ENCODE results near the gene MMP7. TPM values are rescaled to one million over a fixed set of nuclear protein-coding genes. Genes with fewer than 3 reads are reported as not detected.

The MMP7 gene
- total RNA-seq, 3 donors from 2014 or later (not counting 1 experiment from before 2014, with no cell fraction given): not detected

DNA sequence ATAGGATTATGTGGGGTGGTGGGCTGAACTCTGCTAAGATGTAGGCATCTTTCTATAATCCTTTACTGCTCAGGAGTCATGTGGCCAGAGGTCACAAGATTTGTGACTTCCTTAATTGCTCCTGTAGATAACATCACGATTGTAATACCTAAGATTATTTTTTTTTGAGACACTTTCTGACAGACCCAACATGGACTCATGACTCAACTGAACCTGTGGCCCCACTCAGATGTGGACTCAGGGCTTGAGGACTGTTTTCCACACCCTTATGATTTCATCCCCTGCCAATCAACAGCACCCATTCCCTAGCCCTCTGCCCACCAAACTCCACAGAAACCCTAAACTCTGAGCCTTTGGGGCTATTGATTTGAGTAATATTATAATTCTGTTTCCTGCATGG is 35.6 kb upstream of the MMP7 start:
- Mint-ChIP-seq H3K9me3 (no peaks in the 10 kb centered on the region), H3K27ac (no peak overlapping the region), H3K36me3 (no peaks in the 10 kb centered on the region), H3K4me1 (peaks cover 23 to 24% of the 10 kb centered on the region in 2 donors), H3K4me3 (no peak overlapping the region), H3K27me3 (ENCODE audit: low read depth in 2 of 2) (no peaks in the 10 kb centered on the region)
- H3K4me1 ChIP-seq (ENCODE audit: control insufficient read depth, insufficient read depth, low read length): peaks cover 16% of the 10 kb centered on the region
- TF ChIP-seq, protein P1, sequence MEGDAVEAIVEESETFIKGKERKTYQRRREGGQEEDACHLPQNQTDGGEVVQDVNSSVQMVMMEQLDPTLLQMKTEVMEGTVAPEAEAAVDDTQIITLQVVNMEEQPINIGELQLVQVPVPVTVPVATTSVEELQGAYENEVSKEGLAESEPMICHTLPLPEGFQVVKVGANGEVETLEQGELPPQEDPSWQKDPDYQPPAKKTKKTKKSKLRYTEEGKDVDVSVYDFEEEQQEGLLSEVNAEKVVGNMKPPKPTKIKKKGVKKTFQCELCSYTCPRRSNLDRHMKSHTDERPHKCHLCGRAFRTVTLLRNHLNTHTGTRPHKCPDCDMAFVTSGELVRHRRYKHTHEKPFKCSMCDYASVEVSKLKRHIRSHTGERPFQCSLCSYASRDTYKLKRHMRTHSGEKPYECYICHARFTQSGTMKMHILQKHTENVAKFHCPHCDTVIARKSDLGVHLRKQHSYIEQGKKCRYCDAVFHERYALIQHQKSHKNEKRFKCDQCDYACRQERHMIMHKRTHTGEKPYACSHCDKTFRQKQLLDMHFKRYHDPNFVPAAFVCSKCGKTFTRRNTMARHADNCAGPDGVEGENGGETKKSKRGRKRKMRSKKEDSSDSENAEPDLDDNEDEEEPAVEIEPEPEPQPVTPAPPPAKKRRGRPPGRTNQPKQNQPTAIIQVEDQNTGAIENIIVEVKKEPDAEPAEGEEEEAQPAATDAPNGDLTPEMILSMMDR (IDR thresholded peaks at IDR 0.05): no peak
- 78% methylated on average over 1 of the region's 1 CpG for WGBS (ENCODE audit: insufficient coverage)
- no peaks in the 10 kb centered on the region for H3K36me3 ChIP-seq (ENCODE audit: control insufficient read depth, insufficient read depth, low read length)
- intact Hi-C loops (cut with micrococcal nuclease): no loop called here
- ATAC-seq (no peak), DNase-seq (no peak)
- H3K27ac ChIP-seq (ENCODE audit: low read length): no peak overlapping the region
- H3K4me3 ChIP-seq (ENCODE audit: low read length): no peak overlapping the region
- H3K9me3 ChIP-seq (ENCODE audit: control insufficient read depth, insufficient read depth, low read length): no peaks in the 10 kb centered on the region
- H3K27me3 ChIP-seq (ENCODE audit: control insufficient read depth, insufficient read depth, low read length): no peaks in the 10 kb centered on the region

DNA sequence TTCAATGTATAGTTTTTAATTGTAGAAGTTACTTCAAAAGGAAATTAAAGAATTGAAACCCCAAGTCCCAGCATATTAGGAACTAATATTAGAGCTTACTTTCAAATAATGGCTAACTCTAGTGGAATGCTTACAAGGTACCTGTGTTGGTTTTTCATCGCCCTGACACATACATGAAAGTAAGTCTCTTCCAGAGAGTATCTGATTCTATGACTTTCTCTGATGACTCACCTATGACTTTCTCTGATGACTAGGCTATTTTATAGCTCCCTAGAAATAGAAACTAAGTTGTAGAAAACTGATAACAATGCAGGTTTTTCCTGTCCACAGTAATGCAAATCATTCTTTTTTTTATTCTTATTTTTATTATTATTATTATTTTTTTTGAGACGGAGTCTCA is 33.6 kb upstream of the MMP7 start:
- ATAC-seq (peak in 1 of 3 donors; percentile 32), DNase-seq (no peak)
- peaks cover 18% of the 10 kb centered on the region for H3K4me1 ChIP-seq (ENCODE audit: control insufficient read depth, insufficient read depth, low read length)
- no peak overlapping the region for H3K4me3 Mint-ChIP-seq
- H3K27ac ChIP-seq (ENCODE audit: low read length): no peak overlapping the region
- TF ChIP-seq, protein P1 (IDR thresholded peaks at IDR 0.05): no peak
- no peaks in the 10 kb centered on the region for H3K27me3 ChIP-seq (ENCODE audit: control insufficient read depth, insufficient read depth, low read length)
- H3K36me3 Mint-ChIP-seq: no peaks in the 10 kb centered on the region
- intact Hi-C loops (cut with micrococcal nuclease): no loop called here
- peak overlapping the region in 1 of 2 donors; percentile 4 for H3K27ac Mint-ChIP-seq
- no peaks in the 10 kb centered on the region for H3K36me3 ChIP-seq (ENCODE audit: control insufficient read depth, insufficient read depth, low read length)
- no peak overlapping the region for H3K4me3 ChIP-seq (ENCODE audit: low read length)
- WGBS (ENCODE audit: insufficient coverage): 48% methylated on average over 2 of the region's 2 CpGs
- H3K4me1 Mint-ChIP-seq: peaks cover 43 to 44% of the 10 kb centered on the region in 2 donors
- no peaks in the 10 kb centered on the region for H3K27me3 Mint-ChIP-seq (ENCODE audit: low read depth in 2 of 2)
- no peaks in the 10 kb centered on the region for H3K9me3 ChIP-seq (ENCODE audit: control insufficient read depth, insufficient read depth, low read length)
- no peaks in the 10 kb centered on the region for H3K9me3 Mint-ChIP-seq

DNA sequence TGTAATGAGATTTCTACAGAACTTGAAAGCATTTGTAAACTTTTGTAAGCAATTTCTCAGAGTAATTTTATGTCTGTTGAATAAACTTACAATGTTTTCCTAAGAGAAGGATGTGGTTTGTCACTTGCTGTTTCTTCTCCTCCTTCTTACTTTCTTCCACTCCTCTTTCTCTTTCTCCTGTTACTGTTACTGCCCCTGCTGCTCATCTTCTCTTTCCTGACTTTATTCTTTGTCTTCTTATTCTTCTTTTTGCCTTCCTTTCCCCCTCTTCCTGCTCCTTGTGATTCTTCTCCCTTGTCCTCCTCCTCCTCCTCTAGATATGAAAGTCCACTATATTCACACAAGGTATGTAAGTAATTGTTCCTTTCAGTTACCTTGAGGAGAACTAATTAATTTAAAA is 31.1 kb upstream of the MMP7 start:
- Histone ChIP-seq H3K9me3 (ENCODE audit: control insufficient read depth, insufficient read depth, low read length) (no peaks in the 10 kb centered on the region), H3K27ac (ENCODE audit: low read length) (no peak overlapping the region), H3K36me3 (ENCODE audit: control insufficient read depth, insufficient read depth, low read length) (no peaks in the 10 kb centered on the region), H3K27me3 (ENCODE audit: control insufficient read depth, insufficient read depth, low read length) (no peaks in the 10 kb centered on the region), H3K4me1 (ENCODE audit: control insufficient read depth, insufficient read depth, low read length) (peaks cover 18% of the 10 kb centered on the region), H3K4me3 (ENCODE audit: low read length) (no peak overlapping the region)
- TF ChIP-seq, protein P1 (IDR thresholded peaks at IDR 0.05): no peak
- peak overlapping the region in 1 of 2 donors; percentile 63 for H3K27ac Mint-ChIP-seq
- peak overlapping the region; percentile 5 for H3K4me3 Mint-ChIP-seq
- no peaks in the 10 kb centered on the region for H3K9me3 Mint-ChIP-seq
- no peaks in the 10 kb centered on the region for H3K27me3 Mint-ChIP-seq (ENCODE audit: low read depth in 2 of 2)
- DNase-seq (no peak), ATAC-seq (no peak)
- intact Hi-C loops (cut with micrococcal nuclease): no loop called here
- no peaks in the 10 kb centered on the region for H3K36me3 Mint-ChIP-seq
- peaks cover 46% of the 10 kb centered on the region in 2 donors for H3K4me1 Mint-ChIP-seq

DNA sequence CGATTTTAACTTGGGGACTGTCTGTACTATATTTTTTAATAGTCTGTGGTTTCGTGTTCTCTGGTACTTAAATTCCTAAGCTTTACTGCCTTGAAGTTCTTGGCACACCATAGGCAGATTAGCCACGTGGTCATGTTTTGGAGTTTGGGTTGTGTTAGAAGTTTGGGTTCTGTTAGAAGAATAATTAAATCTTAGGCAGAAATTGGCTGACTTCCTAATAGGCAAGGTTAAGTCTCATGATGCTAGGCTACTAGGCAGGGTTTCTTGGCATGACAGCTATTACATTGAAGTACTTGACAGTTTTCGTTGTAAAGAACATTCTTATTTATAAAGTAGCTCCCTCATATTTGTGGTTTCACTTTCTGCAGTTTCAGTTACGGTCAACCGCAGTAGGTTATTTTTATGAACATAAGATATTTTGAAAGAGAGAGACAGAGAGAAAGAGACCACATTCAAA is 30.0 kb upstream of the MMP7 start:
- ATAC-seq (peak; percentile 46 to 68 (median 61)), DNase-seq (peak in 1 of 2 donors; percentile 59)
- Mint-ChIP-seq H3K36me3 (no peaks in the 10 kb centered on the region), H3K27me3 (ENCODE audit: low read depth in 2 of 2) (no peaks in the 10 kb centered on the region), H3K27ac (peak overlapping the region; percentile 63 to 83), H3K9me3 (no peaks in the 10 kb centered on the region), H3K4me1 (peaks cover 46% of the 10 kb centered on the region in 2 donors), H3K4me3 (peak overlapping the region; percentile 89)
- Histone ChIP-seq H3K36me3 (ENCODE audit: control insufficient read depth, insufficient read depth, low read length) (no peaks in the 10 kb centered on the region), H3K4me3 (ENCODE audit: low read length) (peak overlapping the region; percentile 1), H3K27me3 (ENCODE audit: control insufficient read depth, insufficient read depth, low read length) (no peaks in the 10 kb centered on the region), H3K4me1 (ENCODE audit: control insufficient read depth, insufficient read depth, low read length) (peaks cover 18% of the 10 kb centered on the region), H3K27ac (ENCODE audit: low read length) (peak overlapping the region; percentile 63), H3K9me3 (ENCODE audit: control insufficient read depth, insufficient read depth, low read length) (no peaks in the 10 kb centered on the region)
- TF ChIP-seq, protein P1 (IDR thresholded peaks at IDR 0.05): no peak
- WGBS (ENCODE audit: insufficient coverage): 3% methylated on average over 3 of the region's 6 CpGs
- intact Hi-C loops (cut with micrococcal nuclease): no loop called here

Measured in natural killer cell (primary cell).